ENCODE results near the gene NACC2.

The NACC2 gene

DNA sequence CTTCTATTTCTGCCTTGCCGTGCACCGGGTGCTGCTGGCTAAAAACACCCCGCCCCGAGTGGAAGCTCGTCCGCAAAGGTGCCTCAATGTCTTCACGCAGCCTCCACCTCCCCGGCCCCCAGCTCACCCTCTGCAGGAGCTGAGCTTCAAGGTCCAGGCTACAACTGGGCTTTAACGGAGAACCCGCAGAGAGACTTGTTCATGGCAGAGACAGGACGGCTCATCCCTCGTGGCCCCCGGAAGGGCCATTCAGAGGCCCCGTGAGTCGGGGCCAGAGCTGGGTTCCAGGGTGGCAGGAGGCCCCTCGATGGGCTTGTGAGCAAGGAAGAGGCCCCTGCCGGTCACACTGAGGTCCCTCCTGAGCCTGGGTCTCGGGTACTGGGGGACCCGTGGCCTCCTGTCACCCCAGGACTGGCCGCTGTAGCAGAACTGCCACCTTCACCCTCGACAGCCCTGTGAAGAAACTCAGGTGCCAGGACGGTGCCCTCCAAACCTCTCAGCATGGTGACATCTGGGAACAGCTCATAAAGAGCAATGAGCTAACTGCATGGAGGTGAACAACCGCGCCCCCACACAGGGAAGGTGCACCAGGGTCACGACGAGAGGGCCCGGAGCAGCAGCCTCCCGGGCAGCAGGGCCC is 75.9 kb downstream of the NACC2 start:
- WGBS, 2 experiments (ENCODE audit: insufficient coverage in 2 of 2), result 83 to 84% methylated on average over 23 to 28 of the region's 28 CpGs
- H3K9me3 ChIP-seq (ENCODE audit: control insufficient read depth, low read length), result no peaks in the 10 kb centered on the region
- H3K4me1 ChIP-seq (ENCODE audit: control insufficient read depth, insufficient read depth, low read length, poor library complexity, severe bottlenecking), result peaks cover 4% of the 10 kb centered on the region
- peaks cover 19% of the 10 kb centered on the region for H3K36me3 ChIP-seq (ENCODE audit: control insufficient read depth, insufficient read depth, low read length)
- H3K27ac ChIP-seq (ENCODE audit: low read depth, low read length, severe bottlenecking), result no peak overlapping the region
- H3K4me3 ChIP-seq (ENCODE audit: extremely low read depth, insufficient read depth, low read length, poor library complexity, severe bottlenecking), result no peak overlapping the region

- Histone ChIP-seq H3K27ac (ENCODE audit: low read depth, low read length, severe bottlenecking) (no peak overlapping the region), H3K4me1 (ENCODE audit: control insufficient read depth, insufficient read depth, low read length, poor library complexity, severe bottlenecking) (peaks cover 4% of the 10 kb centered on the region), H3K9me3 (ENCODE audit: control insufficient read depth, low read length) (no peaks in the 10 kb centered on the region), H3K4me3 (ENCODE audit: extremely low read depth, insufficient read depth, low read length, poor library complexity, severe bottlenecking) (no peak overlapping the region), H3K36me3 (ENCODE audit: control insufficient read depth, insufficient read depth, low read length) (peaks cover 15% of the 10 kb centered on the region)
- WGBS, 2 experiments (ENCODE audit: insufficient coverage in 2 of 2), result 88 to 89% methylated on average over 18 to 20 of the region's 23 CpGs
Measured at GRCh38 chr9:136018257-136019031, 76.6 kb downstream of the NACC2 start.

DNA sequence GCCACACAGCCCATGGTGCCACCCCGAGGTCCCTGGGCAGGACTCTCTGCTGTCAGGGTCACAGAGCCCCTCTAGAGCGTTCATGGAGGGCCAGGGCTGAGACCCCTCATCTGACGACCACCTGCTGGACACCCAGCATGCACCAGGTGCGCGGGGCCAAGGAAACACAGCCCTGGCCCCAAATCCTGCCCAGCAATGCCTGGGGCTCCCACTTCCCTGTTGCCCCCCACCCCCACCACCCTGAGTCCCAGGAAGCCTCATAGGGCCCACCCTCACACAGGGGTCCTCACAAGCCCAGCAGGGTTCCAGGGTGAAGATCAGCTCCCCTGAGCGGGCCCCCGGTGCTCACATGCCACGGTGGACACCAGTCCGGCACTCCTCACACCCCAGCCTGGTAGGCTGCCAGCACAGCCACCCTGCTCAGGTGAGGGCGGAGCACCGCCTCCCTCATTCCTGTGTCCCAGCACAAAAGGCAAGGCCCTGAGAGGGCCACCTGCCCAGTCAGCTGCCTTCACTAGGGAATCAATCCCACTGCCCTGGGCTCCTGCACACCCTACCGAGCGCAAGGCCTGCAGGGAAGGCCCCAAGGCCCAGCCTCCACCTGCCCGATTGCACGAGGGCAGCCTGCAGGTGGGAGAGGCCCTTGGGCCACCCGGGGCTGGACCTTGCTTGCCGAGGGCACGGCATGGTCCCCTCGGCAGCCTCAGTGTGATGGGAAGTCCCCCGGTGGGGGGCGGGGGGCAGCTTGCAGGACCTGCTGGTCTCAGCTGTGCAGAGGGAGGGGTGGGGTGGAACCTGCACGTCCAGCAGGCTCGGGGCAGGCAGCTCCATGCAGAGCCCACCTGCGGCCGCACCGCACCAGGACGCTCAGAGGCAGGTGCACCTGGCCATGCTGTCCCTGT is 77.5 kb downstream of the NACC2 start:
- WGBS, 2 experiments (ENCODE audit: insufficient coverage in 2 of 2), result 94 to 95% methylated on average over 19 to 25 of the region's 27 CpGs
- no peak overlapping the region for H3K4me3 ChIP-seq (ENCODE audit: extremely low read depth, insufficient read depth, low read length, poor library complexity, severe bottlenecking)
- H3K27ac ChIP-seq (ENCODE audit: low read depth, low read length, severe bottlenecking), result no peak overlapping the region
- peaks cover 14% of the 10 kb centered on the region for H3K36me3 ChIP-seq (ENCODE audit: control insufficient read depth, insufficient read depth, low read length)
- H3K9me3 ChIP-seq (ENCODE audit: control insufficient read depth, low read length), result no peaks in the 10 kb centered on the region
- peaks cover 7% of the 10 kb centered on the region for H3K4me1 ChIP-seq (ENCODE audit: control insufficient read depth, insufficient read depth, low read length, poor library complexity, severe bottlenecking)

DNA sequence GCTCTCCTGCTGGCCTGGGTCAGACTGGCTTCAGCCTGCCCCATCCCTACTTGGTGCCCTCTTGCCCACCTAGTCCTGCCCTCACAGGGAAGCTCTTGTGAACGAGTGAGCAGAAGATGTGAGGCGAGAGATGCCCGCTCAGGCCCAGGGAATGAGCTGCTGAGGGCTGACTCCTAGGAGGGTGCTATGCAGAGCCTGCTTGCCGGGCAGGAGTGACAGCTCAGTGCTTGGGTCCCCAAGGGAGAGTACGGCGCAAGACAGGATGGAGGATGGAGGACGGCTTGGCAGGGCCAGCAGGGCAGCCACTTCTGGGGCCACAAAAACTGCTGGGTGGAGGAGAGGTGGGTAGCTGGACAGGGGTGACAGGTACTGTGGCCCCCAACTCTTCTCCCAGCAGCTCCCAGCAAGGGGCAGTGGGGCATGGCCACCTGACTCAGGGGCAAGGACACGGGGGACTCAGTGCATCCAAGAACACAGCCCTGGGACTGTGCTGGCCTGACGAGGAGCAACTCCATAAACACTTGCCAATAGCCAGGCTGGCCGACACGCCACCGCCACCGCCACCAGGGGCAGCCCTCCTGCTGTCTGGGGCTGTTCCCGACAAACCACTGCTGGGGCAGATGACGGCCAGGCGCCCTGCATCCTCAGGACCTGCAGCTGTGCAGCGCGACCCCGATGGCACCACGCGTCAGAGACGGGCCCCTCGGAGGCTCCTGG is 78.4 kb downstream of the NACC2 start:
- WGBS, 2 experiments (ENCODE audit: insufficient coverage in 2 of 2), result 90 to 92% methylated on average over 12 to 21 of the region's 23 CpGs
- Histone ChIP-seq H3K4me1 (ENCODE audit: control insufficient read depth, insufficient read depth, low read length, poor library complexity, severe bottlenecking) (peaks cover 7% of the 10 kb centered on the region), H3K36me3 (ENCODE audit: control insufficient read depth, insufficient read depth, low read length) (peaks cover 18% of the 10 kb centered on the region), H3K4me3 (ENCODE audit: extremely low read depth, insufficient read depth, low read length, poor library complexity, severe bottlenecking) (no peak overlapping the region), H3K27ac (ENCODE audit: low read depth, low read length, severe bottlenecking) (no peak overlapping the region), H3K9me3 (ENCODE audit: control insufficient read depth, low read length) (no peaks in the 10 kb centered on the region)

GRCh38 chr9:136015656-136016571 is 79.2 kb downstream of the NACC2 start:
- Histone ChIP-seq H3K9me3 (ENCODE audit: control insufficient read depth, low read length) (no peaks in the 10 kb centered on the region), H3K4me1 (ENCODE audit: control insufficient read depth, insufficient read depth, low read length, poor library complexity, severe bottlenecking) (peaks cover 15% of the 10 kb centered on the region), H3K36me3 (ENCODE audit: control insufficient read depth, insufficient read depth, low read length) (peaks cover 19% of the 10 kb centered on the region), H3K27ac (ENCODE audit: low read depth, low read length, severe bottlenecking) (no peak overlapping the region), H3K4me3 (ENCODE audit: extremely low read depth, insufficient read depth, low read length, poor library complexity, severe bottlenecking) (no peak overlapping the region)
- WGBS, 2 experiments (ENCODE audit: insufficient coverage in 2 of 2), result 86 to 90% methylated on average over 25 to 26 of the region's 28 CpGs

- Histone ChIP-seq H3K27ac (ENCODE audit: low read depth, low read length, severe bottlenecking) (no peak overlapping the region), H3K9me3 (ENCODE audit: control insufficient read depth, low read length) (no peaks in the 10 kb centered on the region), H3K4me1 (ENCODE audit: control insufficient read depth, insufficient read depth, low read length, poor library complexity, severe bottlenecking) (peaks cover 23% of the 10 kb centered on the region), H3K36me3 (ENCODE audit: control insufficient read depth, insufficient read depth, low read length) (peaks cover 23% of the 10 kb centered on the region), H3K4me3 (ENCODE audit: extremely low read depth, insufficient read depth, low read length, poor library complexity, severe bottlenecking) (no peak overlapping the region)
- 79 to 85% methylated on average over 15 to 16 of the region's 19 CpGs for WGBS, 2 experiments (ENCODE audit: insufficient coverage in 2 of 2)
Measured at GRCh38 chr9:136014924-136015633, 80.0 kb downstream of the NACC2 start.

DNA sequence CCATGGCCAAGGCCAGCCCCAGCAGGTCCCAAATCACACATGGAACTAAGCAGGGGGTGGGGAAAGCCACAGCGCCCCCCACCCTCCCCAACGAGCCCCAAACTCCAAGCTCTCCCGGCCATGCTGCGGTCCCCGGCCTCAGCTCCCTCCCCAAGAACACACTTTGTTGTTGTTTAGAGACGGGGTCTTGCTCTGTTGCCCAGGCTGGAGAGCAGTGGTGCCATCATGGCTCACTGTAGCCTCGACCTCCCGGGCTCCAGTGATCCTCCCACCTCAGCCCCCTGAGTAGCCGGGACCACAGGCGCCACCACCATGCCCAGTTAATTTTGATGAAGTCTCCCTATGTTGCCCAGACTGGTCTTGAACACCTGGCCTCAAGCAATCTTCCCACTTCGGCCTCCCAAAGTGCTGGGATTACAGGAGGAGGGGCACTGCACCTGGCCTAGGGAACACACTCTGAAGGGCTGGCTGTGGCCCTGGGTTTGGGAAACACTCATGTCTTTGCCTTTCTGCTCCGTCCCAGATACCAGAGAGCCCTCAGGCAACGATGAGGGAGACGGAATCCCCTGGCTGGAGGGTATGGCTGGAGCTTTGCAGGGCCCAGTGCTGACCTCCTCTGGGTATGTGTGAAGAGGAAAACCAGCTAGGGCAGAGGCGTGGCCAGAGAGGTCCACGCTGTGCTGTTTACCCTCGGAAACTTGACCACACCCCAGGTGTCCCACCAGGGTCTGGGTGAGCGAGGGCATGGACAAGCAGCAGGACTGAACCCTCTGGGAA is 80.8 kb downstream of the NACC2 start:
- H3K36me3 ChIP-seq (ENCODE audit: control insufficient read depth, insufficient read depth, low read length), result peaks cover 28% of the 10 kb centered on the region
- H3K9me3 ChIP-seq (ENCODE audit: control insufficient read depth, low read length), result no peaks in the 10 kb centered on the region
- H3K4me3 ChIP-seq (ENCODE audit: extremely low read depth, insufficient read depth, low read length, poor library complexity, severe bottlenecking), result no peak overlapping the region
- H3K4me1 ChIP-seq (ENCODE audit: control insufficient read depth, insufficient read depth, low read length, poor library complexity, severe bottlenecking), result peaks cover 30% of the 10 kb centered on the region
- 95 to 98% methylated on average over 16 to 18 of the region's 18 CpGs for WGBS, 2 experiments (ENCODE audit: insufficient coverage in 2 of 2)
- H3K27ac ChIP-seq (ENCODE audit: low read depth, low read length, severe bottlenecking), result no peak overlapping the region

DNA sequence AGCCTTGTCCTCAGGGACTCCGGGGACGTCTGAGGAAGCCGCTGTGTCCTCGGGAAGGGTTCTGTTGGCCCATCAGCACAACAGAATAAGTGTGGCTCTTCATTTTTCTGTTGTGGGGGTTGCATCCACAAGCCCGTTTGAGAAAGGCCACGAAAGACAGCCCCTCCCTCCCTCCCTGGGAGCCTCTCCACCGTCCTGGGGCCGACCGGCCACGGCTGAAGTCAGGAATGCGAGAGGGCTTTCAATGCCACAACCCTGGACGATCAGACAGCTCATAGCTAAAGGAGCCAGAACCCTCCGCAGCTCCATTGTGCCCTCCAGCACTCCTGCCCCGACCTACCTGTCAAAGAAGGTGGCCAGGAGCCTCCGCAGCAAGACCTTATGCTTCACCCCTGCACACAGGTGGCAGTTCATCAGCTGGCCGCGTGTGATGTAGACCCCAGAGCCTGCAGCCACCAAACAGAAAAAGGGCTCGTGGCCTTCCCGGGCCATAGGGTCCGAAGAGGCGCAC is 81.5 kb downstream of the NACC2 start:
- no peak overlapping the region for H3K27ac ChIP-seq (ENCODE audit: low read depth, low read length, severe bottlenecking)
- H3K9me3 ChIP-seq (ENCODE audit: control insufficient read depth, low read length), result no peaks in the 10 kb centered on the region
- peaks cover 34% of the 10 kb centered on the region for H3K4me1 ChIP-seq (ENCODE audit: control insufficient read depth, insufficient read depth, low read length, poor library complexity, severe bottlenecking)
- 93 to 95% methylated on average over 10 to 16 of the region's 21 CpGs for WGBS, 2 experiments (ENCODE audit: insufficient coverage in 2 of 2)
- H3K36me3 ChIP-seq (ENCODE audit: control insufficient read depth, insufficient read depth, low read length), result peaks cover 28% of the 10 kb centered on the region
- no peak overlapping the region for H3K4me3 ChIP-seq (ENCODE audit: extremely low read depth, insufficient read depth, low read length, poor library complexity, severe bottlenecking)

All from mesodermal cell (in vitro differentiated cells).